Right cardiac atrium (tissue), 5 donors: ENCODE results near the gene RALGPS1. TPM values are rescaled to one million over a fixed set of nuclear protein-coding genes. Genes with fewer than 3 reads are reported as not detected.

Experiments
- ATAC-seq, 2 donors: fragments of 200-7000 bp; cut with Tn5 transposase; one replicate each; pipeline versions ENCODE4 v1.8.0 to v1.9.1; 2020; ENCODE audit warnings: moderate library complexity in 2 of 2, mild to moderate bottlenecking in 1 of 2
- DNase-seq, 3 donors: peaks; one replicate each; pipeline ENCODE4 v3.0.0-alpha.2; 2020
- H3K27ac ChIP-seq: one replicate; pipeline ENCODE4 v1.5.1; 2013; ENCODE audit warnings: mild to moderate bottlenecking, low read length, control low read depth, moderate library complexity
- H3K27me3 ChIP-seq: one replicate; pipeline ENCODE4 v1.6.1; 2013; ENCODE audit not compliant: control insufficient read depth, insufficient read depth
- H3K4me1 ChIP-seq: one replicate; pipeline ENCODE4 v1.6.1; 2013; ENCODE audit warnings: low read length; ENCODE audit not compliant: control insufficient read depth, insufficient read depth
- H3K4me3 ChIP-seq: one replicate; pipeline ENCODE4 v1.5.1; 2013; ENCODE audit warnings: low read length, control low read depth
- H3K9me3 ChIP-seq: one replicate; pipeline ENCODE4 v1.6.1; 2013; ENCODE audit warnings: low read length; ENCODE audit not compliant: control insufficient read depth
- WGBS: extraction: QIAGEN DNeasy Blood & Tissue Kit; methylation state at CpG from one replicate; pipeline ENCODE4 v1.1.7; 2013; 5-methylcytosine and 5-hydroxymethylcytosine counted together
- intact Hi-C, 4 donors: fragments of 100-400 bp; cut with DNase I; formaldehyde crosslinking; loops; one replicate each; pipeline versions ENCODE4 v1.11.0 to v1.14.0; 2022 to 2023
- long read RNA-seq, 4 donors: library from polyadenylated mRNA; unstranded; transcript quantifications; one replicate each; pipeline ENCODE4 v2.0.0, GENCODE V29; 2020 to 2021
- polyA plus RNA-seq: library from polyadenylated mRNA; stranded (reverse); fragments of 200-250 nt; gene quantifications from one replicate; pipeline ENCODE4 v1.2.3, GENCODE V29; 2013
- total RNA-seq, 4 donors: library from RNA; stranded (reverse); fragmentation: NEBNext Ultra II Directional; extraction: Animal tissue kit (Norgen Biotek cat#: 25700); gene quantifications; one replicate each; pipeline ENCODE4 v1.2.1, GENCODE V29; 2021
- donor health status: healthy with polysubstance abuse.
- donor health status: DM: no; HTN: yes; CAD: no.
- donor health status: DM: no; HTN: no; CAD: no.
- donor health status: DM: no; HTN: yes; CAD: no; lungs with severe emphysema.
- donor health status: DM: yes; HTN: yes; CAD: no.

Gene RALGPS1
- total RNA-seq, result 10 to 100 TPM; 11.9 to 19.5 (median 17.5) TPM
- polyA plus RNA-seq, result 10.8 TPM
- long read RNA-seq, donor 1, partial matches to known transcripts, result 1 of 26 reads
- long read RNA-seq, donor 1, other reads (novel, unspliced or antisense), result 22 of 26 reads
- long read RNA-seq, donor 2, partial matches to known transcripts, result 2 of 6 reads
- long read RNA-seq, donor 2, other reads (novel, unspliced or antisense), result 3 of 6 reads
- long read RNA-seq, donor 3, partial matches to known transcripts, result 3 of 16 reads
- long read RNA-seq, donor 3, other reads (novel, unspliced or antisense), result 13 of 16 reads
- long read RNA-seq, donor 4, partial matches to known transcripts, result 2 of 15 reads
- long read RNA-seq, donor 4, other reads (novel, unspliced or antisense), result 12 of 15 reads

GRCh38 chr9:126914458-126915280 lies at the start of gene RALGPS1:
Gene RALGPS1 (plus strand): TSS chr9:126914782. CDS start chr9:126962290, 47,508 bp downstream.
- Histone ChIP-seq H3K27me3 (no peaks in the 10 kb centered on the region), H3K27ac (peak within 1 kb of the TSS; percentile 72), H3K9me3 (no peaks in the 10 kb centered on the region), H3K4me3 (peak within 1 kb of the TSS; percentile 89), H3K4me1 (peaks cover 3% of the 10 kb centered on the region)
- DNase-seq (peak; percentile 97 to 98 (median 98)), ATAC-seq (peak; percentile 99)
- intact Hi-C loops, result no loop called here
- under 1% methylated on average over 104 of the region's 105 CpGs for WGBS

GRCh38 chr9:126869368-126869767 lies 45.2 kb upstream of the RALGPS1 start:
- DNase-seq, result no peak
- WGBS, result 87% methylated on average over 7 of the region's 7 CpGs
- Histone ChIP-seq H3K27ac (no peak overlapping the region), H3K4me3 (no peak overlapping the region), H3K27me3 (no peaks in the 10 kb centered on the region), H3K9me3 (no peaks in the 10 kb centered on the region), H3K4me1 (peaks cover 5% of the 10 kb centered on the region)
- ATAC-seq, result no peak
- intact Hi-C loops, result no loop called here

DNA sequence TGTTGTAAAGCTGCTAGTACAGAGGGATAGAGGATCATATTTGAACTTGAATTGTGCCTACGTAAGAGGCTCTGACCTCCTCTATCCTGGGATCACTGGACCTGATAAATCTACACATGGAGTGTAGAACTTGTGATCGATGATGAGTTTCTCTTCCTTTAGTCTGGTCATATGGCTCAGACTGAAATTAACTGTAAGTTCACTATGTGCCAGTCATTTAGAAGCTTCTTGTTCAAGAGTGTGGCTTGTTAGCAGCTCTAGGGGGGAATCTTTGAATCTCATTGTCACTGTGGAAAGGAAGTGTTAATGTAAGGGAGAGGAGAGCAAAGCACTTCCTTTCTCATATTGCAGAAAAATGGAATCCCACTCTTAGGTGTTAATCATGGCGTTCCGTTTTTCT lies 42.1 kb upstream of the RALGPS1 start:
- intact Hi-C loops, result no loop called here
- 63% methylated on average over 4 of the region's 4 CpGs for WGBS
- H3K4me1 ChIP-seq, result peaks cover 5% of the 10 kb centered on the region

DNA sequence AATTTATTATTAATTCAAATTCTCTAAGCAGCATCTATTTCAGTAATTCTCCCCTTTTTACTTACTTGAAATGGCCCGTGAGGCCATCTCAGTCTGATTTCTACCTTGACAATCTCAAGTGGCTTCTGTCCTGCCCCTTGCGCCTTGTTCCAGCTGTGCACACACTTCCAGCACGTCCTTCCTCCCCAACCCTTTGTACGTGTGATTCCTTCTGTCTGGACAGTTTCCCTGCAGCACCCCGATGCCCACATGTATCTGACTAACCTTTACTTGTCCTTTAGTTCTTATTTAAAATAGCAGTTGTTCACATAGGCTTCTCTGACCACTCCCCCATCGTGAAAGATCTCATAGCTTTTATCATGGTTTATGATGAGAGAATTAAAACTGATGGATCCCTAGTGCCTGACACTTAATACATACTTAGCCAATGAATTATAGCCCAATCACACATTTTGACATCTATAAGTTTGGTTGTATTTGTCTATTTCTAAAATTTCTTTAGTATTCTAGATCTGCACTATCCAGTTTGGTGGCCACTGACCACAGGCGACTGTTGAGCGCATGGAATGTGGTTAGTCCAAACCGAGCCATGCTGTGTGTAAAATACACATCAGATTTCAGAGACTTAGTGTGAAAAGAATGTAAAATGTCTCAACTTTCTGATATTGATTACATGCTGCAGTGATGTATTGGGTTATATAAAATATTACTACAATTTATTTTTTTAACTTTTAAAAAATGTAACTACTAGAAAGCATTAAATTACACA lies 39.9 kb upstream of the RALGPS1 start:
- Histone ChIP-seq H3K4me3 (no peak overlapping the region), H3K27me3 (no peaks in the 10 kb centered on the region), H3K27ac (no peak overlapping the region), H3K9me3 (no peaks in the 10 kb centered on the region), H3K4me1 (no peaks in the 10 kb centered on the region)
- ATAC-seq (no peak), DNase-seq (no peak)
- intact Hi-C loops, result no loop called here
- WGBS, result 64% methylated on average over 9 of the region's 9 CpGs

More for the DNA sequence above, 42.1 kb upstream of the RALGPS1 start:
- Histone ChIP-seq H3K4me3 (no peak overlapping the region), H3K9me3 (no peaks in the 10 kb centered on the region), H3K27me3 (no peaks in the 10 kb centered on the region), H3K27ac (no peak overlapping the region)
- ATAC-seq (no peak), DNase-seq (no peak)

GRCh38 chr9:126875756-126876510 lies 38.6 kb upstream of the RALGPS1 start:
- 72% methylated on average over 4 of the region's 4 CpGs for WGBS
- H3K9me3 ChIP-seq, result no peaks in the 10 kb centered on the region
- no peaks in the 10 kb centered on the region for H3K27me3 ChIP-seq
- no peak overlapping the region for H3K27ac ChIP-seq
- H3K4me1 ChIP-seq, result no peaks in the 10 kb centered on the region
- ATAC-seq, result no peak
- intact Hi-C loops, result no loop called here
- no peak for DNase-seq
- H3K4me3 ChIP-seq, result no peak overlapping the region

- DNase-seq, result no peak
- no peak for ATAC-seq
- 83% methylated on average over 4 of the region's 4 CpGs for WGBS
- H3K9me3 ChIP-seq, result no peaks in the 10 kb centered on the region
- intact Hi-C loops, result no loop called here
- H3K4me3 ChIP-seq, result no peak overlapping the region
- H3K4me1 ChIP-seq, result no peaks in the 10 kb centered on the region
- H3K27ac ChIP-seq, result no peak overlapping the region
- no peaks in the 10 kb centered on the region for H3K27me3 ChIP-seq
Measured at GRCh38 chr9:126876531-126876930, 38.1 kb upstream of the RALGPS1 start.

DNA sequence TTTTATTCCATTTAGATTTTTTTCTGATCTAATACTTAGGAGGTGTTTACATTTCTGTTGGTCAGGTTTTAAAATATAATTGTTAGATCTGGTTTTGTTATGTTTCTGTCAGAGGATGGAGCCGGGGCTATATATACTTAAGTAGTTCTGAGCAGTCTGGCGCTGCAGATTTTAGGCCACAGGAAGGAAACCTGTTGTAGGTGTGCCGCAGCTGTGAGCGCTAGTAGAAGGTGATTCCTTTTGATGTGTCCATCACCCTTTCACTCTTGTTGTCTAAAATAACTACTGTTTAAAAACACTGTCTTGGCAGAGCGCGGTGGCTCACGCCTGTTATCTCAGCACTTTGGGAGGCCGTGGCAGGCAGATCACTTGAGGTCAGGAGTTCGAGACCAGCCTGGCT lies 37.2 kb upstream of the RALGPS1 start:
- no peak for DNase-seq
- no peak for ATAC-seq
- Histone ChIP-seq H3K9me3 (no peaks in the 10 kb centered on the region), H3K27me3 (no peaks in the 10 kb centered on the region), H3K4me1 (no peaks in the 10 kb centered on the region), H3K27ac (no peak overlapping the region), H3K4me3 (no peak overlapping the region)
- whole genome bisulfite sequencing, result 78% methylated on average over 9 of the region's 9 CpGs
- intact Hi-C loops, result no loop called here

DNA sequence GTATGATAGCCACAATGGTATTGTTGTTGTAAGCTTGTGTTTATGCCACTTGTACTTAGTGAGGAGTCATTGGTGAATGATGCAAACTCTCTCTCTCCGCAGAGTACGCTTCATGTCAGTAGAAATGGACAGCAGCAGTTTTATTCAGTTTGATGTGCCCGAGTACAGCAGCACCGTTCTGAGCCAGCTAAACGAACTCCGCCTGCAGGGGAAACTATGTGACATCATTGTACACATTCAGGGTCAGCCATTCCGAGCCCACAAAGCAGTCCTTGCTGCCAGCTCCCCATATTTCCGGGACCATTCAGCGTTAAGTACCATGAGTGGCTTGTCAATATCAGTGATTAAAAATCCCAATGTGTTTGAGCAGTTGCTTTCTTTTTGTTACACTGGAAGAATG lies 35.3 kb upstream of the RALGPS1 start:
- intact Hi-C loops, result no loop called here
- WGBS, result 70% methylated on average over 9 of the region's 9 CpGs
- Histone ChIP-seq H3K4me3 (no peak overlapping the region), H3K27me3 (no peaks in the 10 kb centered on the region), H3K4me1 (peaks cover 3% of the 10 kb centered on the region), H3K9me3 (no peaks in the 10 kb centered on the region), H3K27ac (no peak overlapping the region)
- no peak for DNase-seq
- ATAC-seq, result no peak

DNA sequence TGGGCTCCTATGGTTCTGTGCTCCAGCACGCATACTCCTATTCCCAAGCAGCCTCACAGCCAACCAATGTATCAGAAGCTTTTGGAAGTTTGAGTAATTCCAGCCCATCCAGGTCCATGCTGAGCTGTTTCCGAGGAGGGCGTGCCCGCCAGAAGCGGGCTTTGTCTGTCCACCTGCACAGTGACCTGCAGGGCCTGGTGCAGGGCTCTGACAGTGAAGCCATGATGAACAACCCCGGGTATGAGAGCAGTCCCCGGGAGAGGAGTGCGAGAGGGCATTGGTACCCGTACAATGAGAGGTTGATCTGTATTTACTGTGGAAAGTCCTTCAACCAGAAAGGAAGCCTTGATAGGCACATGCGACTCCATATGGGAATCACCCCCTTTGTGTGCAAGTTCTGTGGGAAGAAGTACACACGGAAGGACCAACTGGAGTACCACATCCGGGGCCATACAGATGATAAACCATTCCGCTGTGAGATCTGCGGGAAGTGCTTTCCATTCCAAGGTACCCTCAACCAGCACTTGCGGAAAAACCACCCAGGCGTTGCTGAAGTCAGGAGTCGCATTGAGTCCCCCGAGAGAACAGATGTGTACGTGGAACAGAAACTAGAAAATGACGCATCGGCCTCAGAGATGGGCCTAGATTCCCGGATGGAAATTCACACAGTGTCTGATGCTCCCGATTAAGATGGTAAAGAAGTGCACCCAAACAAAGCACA lies 34.2 kb upstream of the RALGPS1 start:
- Histone ChIP-seq H3K9me3 (no peaks in the 10 kb centered on the region), H3K27me3 (no peaks in the 10 kb centered on the region), H3K4me1 (peaks cover 3% of the 10 kb centered on the region), H3K27ac (no peak overlapping the region), H3K4me3 (no peak overlapping the region)
- DNase-seq (no peak), ATAC-seq (peak; percentile 13 to 22)
- intact Hi-C loops, result no loop called here
- WGBS, result 95% methylated on average over 23 of the region's 23 CpGs

- peak in 1 of 2 donors; percentile 57 for ATAC-seq
- intact Hi-C loops, result no loop called here
- no peak for DNase-seq
- no peak overlapping the region for H3K4me3 ChIP-seq
- H3K9me3 ChIP-seq, result no peaks in the 10 kb centered on the region
- WGBS, result 53% methylated on average over 6 of the region's 6 CpGs
- no peaks in the 10 kb centered on the region for H3K27me3 ChIP-seq
- peaks cover 3% of the 10 kb centered on the region for H3K4me1 ChIP-seq
- no peak overlapping the region for H3K27ac ChIP-seq
Measured at GRCh38 chr9:126880947-126881332, 33.6 kb upstream of the RALGPS1 start.
